SK-N-SH (cell line): Measurements from ENCODE around the gene PSIP1. TPM values are rescaled to one million over a fixed set of nuclear protein-coding genes. Genes with fewer than 3 reads are reported as not detected.

Experiments used
- CTCF ChIA-PET: fragments of 300-600, 350-600 bp; formaldehyde crosslinking; extraction: SDS; loops from one replicate; lab custom pipeline; 2021; lab: Yijun Ruan, JAX
- POLR2A ChIA-PET: fragments of 350-600 bp; sonication (Branson Sonifier 250); formaldehyde crosslinking; extraction: SDS; loops from one replicate; lab custom pipeline; 2020; ENCODE audit warnings: antibody characterized with exemption, inconsistent platforms; lab: Yijun Ruan, JAX
- DNase-seq: peaks from one replicate; pipeline ENCODE4 v3.0.0; 2012
- H2AFZ ChIP-seq: fragments of 200-600 bp; sonication (generic); 2 replicates; pipeline ENCODE4 v1.8.1; 2016; ENCODE audit warnings: antibody characterized with exemption, mild to moderate bottlenecking, low read depth
- H3F3A ChIP-seq: fragments of 200-600 bp; sonication (generic); replicated peaks from 2 replicates; pipeline ENCODE3; 2016; ENCODE audit warnings: antibody characterized with exemption, mild to moderate bottlenecking; ENCODE audit not compliant: insufficient read depth
- H3K27ac ChIP-seq, 2 experiments: fragments of 200-500 bp in 1 of 2; fragments of 200-600 bp in 1 of 2; sonication (Bioruptor generic) in 1 of 2; sonication (generic), shearing (Covaris generic) in 1 of 2; 2 replicates each; pipeline versions ENCODE4 v1.5.1 to v1.6.1; 2014 to 2016; ENCODE audit warnings: low read depth in 2 of 2, inconsistent platforms in 1 of 2, low read length in 1 of 2, mild to moderate bottlenecking in 1 of 2, mixed read lengths in 1 of 2
- H3K27me3 ChIP-seq: fragments of 200-600 bp; sonication (generic), shearing (Covaris generic); 2 replicates; pipeline ENCODE4 v1.6.1; 2016; ENCODE audit warnings: mixed run types; ENCODE audit not compliant: insufficient read depth
- H3K36me3 ChIP-seq, 2 experiments: fragments of 200-500 bp in 1 of 2; fragments of 200-600 bp in 1 of 2; sonication (Bioruptor generic) in 1 of 2; sonication (generic) in 1 of 2; replicated peaks in 1 of 2; 2 replicates each; pipeline versions ENCODE3 to v1.5.1; 2014 to 2016; ENCODE audit warnings: low read length in 1 of 2, mild to moderate bottlenecking in 1 of 2; ENCODE audit not compliant: insufficient read depth in 2 of 2, control insufficient read depth in 1 of 2
- H3K4me1 ChIP-seq, 2 experiments: fragments of 200-500 bp in 1 of 2; fragments of 200-600 bp in 1 of 2; sonication (Bioruptor generic) in 1 of 2; sonication (generic), shearing (Covaris generic) in 1 of 2; 2 replicates each; pipeline versions ENCODE4 v1.5.1 to v1.6.1; 2014 to 2016; ENCODE audit warnings: low read depth in 1 of 2, low read length in 1 of 2, mixed run types in 1 of 2; ENCODE audit not compliant: insufficient read depth in 2 of 2, control insufficient read depth in 1 of 2
- H3K4me2 ChIP-seq: fragments of 200-600 bp; sonication (generic), shearing (Covaris generic); 2 replicates; pipeline ENCODE4 v1.6.1; 2017; ENCODE audit warnings: mixed run types
- H3K4me3 ChIP-seq, 2 experiments: fragments of 200-500 bp in 1 of 2; fragments of 200-600 bp in 1 of 2; sonication (Bioruptor generic) in 1 of 2; sonication (generic), shearing (Covaris generic) in 1 of 2; 2 replicates each; pipeline versions ENCODE4 v1.5.1 to v1.8.1; 2014 to 2016; ENCODE audit warnings: low read depth in 2 of 2, inconsistent platforms in 1 of 2, low read length in 1 of 2, mild to moderate bottlenecking in 1 of 2, mixed read lengths in 1 of 2, moderate library complexity in 1 of 2
- H3K79me2 ChIP-seq: fragments of 200-600 bp; sonication (generic); 2 replicates; pipeline ENCODE4 v1.8.1; 2017; ENCODE audit warnings: mild to moderate bottlenecking; ENCODE audit not compliant: insufficient read depth
- H3K9ac ChIP-seq: fragments of 200-600 bp; sonication (generic); 2 replicates; pipeline ENCODE4 v1.6.1; 2017; ENCODE audit warnings: mixed run types
- H3K9me2 ChIP-seq: fragments of 200-600 bp; sonication (generic); 2 replicates; pipeline ENCODE4 v1.6.1; 2017; ENCODE audit warnings: mixed run types
- H3K9me3 ChIP-seq: fragments of 200-600 bp; sonication (generic); 2 replicates; pipeline ENCODE4 v1.6.1; 2017; ENCODE audit warnings: mixed run types, mild to moderate bottlenecking, moderate library complexity
- H4K20me1 ChIP-seq: fragments of 200-600 bp; sonication (generic); 2 replicates; pipeline ENCODE4 v1.6.1; 2017; ENCODE audit warnings: mild to moderate bottlenecking, mixed run types; ENCODE audit not compliant: insufficient read depth
- MXI1 ChIP-seq: IDR thresholded peaks from 2 replicates; pipeline ENCODE4 v1.6.1; 2012; ENCODE audit warnings: mild to moderate bottlenecking, low read depth, low read length, improper control_type of control experiment
- RAD21 ChIP-seq: IDR thresholded peaks from 2 replicates; pipeline ENCODE4 v1.6.1; 2012; ENCODE audit warnings: mild to moderate bottlenecking, low read length
- SMC3 ChIP-seq: IDR thresholded peaks from 2 replicates; pipeline ENCODE4 v1.6.1; 2012; ENCODE audit warnings: low read depth, low read length, improper control_type of control experiment
- WGBS: methylation state at CpG from one replicate; pipeline ENCODE4 v1.1.6; 2017; ENCODE audit warnings: low lambda C conversion rate; 5-methylcytosine and 5-hydroxymethylcytosine counted together
- polyA plus RNA-seq, 3 experiments: library from polyadenylated mRNA; depleted of rRNA; stranded (reverse); fragments of >200 nt; gene quantifications; 2 replicates each; pipeline ENCODE4 v1.2.3, GENCODE V29; 2012
- small RNA-seq, 7 experiments: library from RNA; depleted of rRNA; stranded (forward); fragments of <200 nt; gene quantifications; one replicate each; pipeline ENCODE3, GENCODE V24; 2012
- TF ChIP-seq, protein P1 (sequence below): fragments of 200-600 bp; sonication (generic); IDR thresholded peaks from 2 replicates; pipeline ENCODE4 v1.6.1; 2017; ENCODE audit warnings: antibody characterized with exemption, mild to moderate bottlenecking, moderate library complexity

Gene PSIP1
- polyA plus RNA-seq, 1 of the 3 experiments (the other 2 are of a cell fraction) = 21.0 TPM

DNA sequence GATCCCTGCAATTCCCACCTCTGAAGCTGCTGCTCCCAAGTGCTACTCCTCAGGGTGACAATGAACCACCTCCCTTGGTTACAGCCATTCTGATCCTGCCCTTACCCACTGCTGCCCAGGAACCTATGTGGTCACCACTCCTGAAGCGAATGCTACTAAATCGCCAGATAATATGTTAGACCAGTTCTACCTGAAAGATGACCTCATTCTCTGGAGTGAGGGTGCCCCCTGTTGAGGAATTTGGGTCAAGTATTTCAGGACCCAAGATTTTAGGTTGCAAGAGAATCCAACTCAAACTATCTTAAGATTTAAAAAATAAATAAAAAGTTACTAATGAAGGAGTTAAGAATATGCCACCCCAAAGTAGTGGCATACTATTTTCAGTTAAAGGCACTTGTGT, 93.9 kb downstream of the PSIP1 start:
- Histone ChIP-seq H3K9me2 (no peaks in the 10 kb centered on the region), H3K4me2 (no peak overlapping the region), H3K4me1 (no peaks in the 10 kb centered on the region; a peak in 2 of 4 replicates), H4K20me1 (no peaks in the 10 kb centered on the region), H3K27me3 (no peaks in the 10 kb centered on the region), H3F3A (no peaks in the 10 kb centered on the region), H3K27ac (no peak overlapping the region), H3K9me3 (no peaks in the 10 kb centered on the region), H3K79me2 (no peaks in the 10 kb centered on the region), H3K9ac (no peak overlapping the region), H3K4me3 (no peak overlapping the region), H2AFZ (no peak overlapping the region), H3K36me3 (no peaks in the 10 kb centered on the region)
- TF ChIP-seq, protein P1, sequence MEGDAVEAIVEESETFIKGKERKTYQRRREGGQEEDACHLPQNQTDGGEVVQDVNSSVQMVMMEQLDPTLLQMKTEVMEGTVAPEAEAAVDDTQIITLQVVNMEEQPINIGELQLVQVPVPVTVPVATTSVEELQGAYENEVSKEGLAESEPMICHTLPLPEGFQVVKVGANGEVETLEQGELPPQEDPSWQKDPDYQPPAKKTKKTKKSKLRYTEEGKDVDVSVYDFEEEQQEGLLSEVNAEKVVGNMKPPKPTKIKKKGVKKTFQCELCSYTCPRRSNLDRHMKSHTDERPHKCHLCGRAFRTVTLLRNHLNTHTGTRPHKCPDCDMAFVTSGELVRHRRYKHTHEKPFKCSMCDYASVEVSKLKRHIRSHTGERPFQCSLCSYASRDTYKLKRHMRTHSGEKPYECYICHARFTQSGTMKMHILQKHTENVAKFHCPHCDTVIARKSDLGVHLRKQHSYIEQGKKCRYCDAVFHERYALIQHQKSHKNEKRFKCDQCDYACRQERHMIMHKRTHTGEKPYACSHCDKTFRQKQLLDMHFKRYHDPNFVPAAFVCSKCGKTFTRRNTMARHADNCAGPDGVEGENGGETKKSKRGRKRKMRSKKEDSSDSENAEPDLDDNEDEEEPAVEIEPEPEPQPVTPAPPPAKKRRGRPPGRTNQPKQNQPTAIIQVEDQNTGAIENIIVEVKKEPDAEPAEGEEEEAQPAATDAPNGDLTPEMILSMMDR = peak; percentile 56
- TF ChIP-seq SMC3 (peak; percentile 44), MXI1 (no peak), RAD21 (peak; percentile 77)
- DNase-seq = peak; percentile 58
- POLR2A ChIA-PET = no interaction called here
- CTCF ChIA-PET = interaction anchor here (0.8 to 1.7 kb wide), 9 partner anchors 20 to 281 kb away, joined by 3 to 5 read pairs (median 4); no protein-coding TSS in a partner anchor
- 94% methylated on average over 2 of the region's 2 CpGs for WGBS

Small RNA genes lying within 50 kb of the gene (small RNA-seq; reads per million reads assigned to genes)
- gene AL513423.1 (0 reads per million in 7 experiments), gene RN7SL98P (0 reads per million in 7 experiments), gene RNU6-246P (0 reads per million in 7 experiments), gene RNU6-319P (0 reads per million in 7 experiments)

Other genes with a start within 250 kb of the PSIP1 start
- gene TTC39B, start 203.8 kb downstream of the PSIP1 start, polyA plus RNA-seq (2012; rRNA removed) = 0.54 and 0.78 TPM in 2 replicates
- 20.1 and 20.6 TPM in 2 replicates for gene SNAPC3, start 88.1 kb downstream of the PSIP1 start, polyA plus RNA-seq (2012; rRNA removed)
- gene CCDC171, start 42.1 kb upstream of the PSIP1 start, polyA plus RNA-seq (2012; rRNA removed) = 0.54 and 1.1 TPM in 2 replicates